Mesothelial cell of epicardium (in vitro differentiated cells): ENCODE measurements around the gene LRRC66. TPM values are rescaled to one million over a fixed set of nuclear protein-coding genes. Genes with fewer than 3 reads are reported as not detected.

Experiments
- DNase-seq, 2 experiments: peaks; one replicate each; pipeline ENCODE4 v3.0.0; 2021; ENCODE audit warnings: low spot score in 2 of 2; ENCODE audit not compliant: unreplicated experiment in 2 of 2
- H3K27ac Mint-ChIP-seq: 2 replicates; pipeline ENCODE4 v1.8.0; 2021; ENCODE audit warnings: mixed read lengths
- H3K27me3 Mint-ChIP-seq: 2 replicates; pipeline ENCODE4 v1.8.0; 2021; ENCODE audit warnings: low read depth, mixed read lengths
- H3K36me3 Mint-ChIP-seq: 2 replicates; pipeline ENCODE4 v1.8.0; 2021; ENCODE audit warnings: mixed read lengths
- H3K4me1 Mint-ChIP-seq: 2 replicates; pipeline ENCODE4 v1.8.0; 2021; ENCODE audit warnings: mixed read lengths
- H3K4me3 Mint-ChIP-seq: 2 replicates; pipeline ENCODE4 v1.8.0; 2021; ENCODE audit warnings: mild to moderate bottlenecking, moderate library complexity, mixed read lengths
- H3K9me3 Mint-ChIP-seq: 2 replicates; pipeline ENCODE4 v1.8.0; 2021; ENCODE audit warnings: mixed read lengths
- total RNA-seq: library from RNA; stranded (reverse); gene quantifications from 3 replicates; pipeline ENCODE4 v1.2.1, GENCODE V29; 2021
- TF ChIP-seq, protein P1 (sequence below): fragments of 200-600 bp; sonication (generic); IDR thresholded peaks from one replicate; pipeline ENCODE4 v1.5.0; 2021; ENCODE audit warnings: antibody characterized with exemption; ENCODE audit not compliant: unreplicated experiment

Gene LRRC66
- total RNA-seq, 1 donor from 2014 or later: 0.20 TPM

DNA sequence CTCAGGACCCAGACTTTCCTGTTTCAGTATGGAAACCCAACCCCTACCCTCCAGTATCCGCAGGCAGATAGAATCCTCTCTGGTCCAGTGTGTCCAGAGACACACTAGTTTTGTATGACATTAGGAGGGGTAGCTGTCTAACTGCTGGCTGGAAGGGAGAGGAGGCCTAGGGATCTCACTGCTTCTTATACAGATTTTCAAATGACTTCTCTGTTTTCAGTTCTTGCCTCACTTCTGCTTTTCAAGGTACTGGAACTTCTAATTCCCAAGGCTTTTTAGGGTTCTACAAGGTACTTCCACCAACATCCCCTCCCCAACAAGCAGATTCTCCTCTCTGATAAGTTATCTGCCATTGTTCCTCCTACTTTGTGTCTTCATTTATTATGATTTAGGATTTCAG, 11.8 kb upstream of the LRRC66 start:
- no peak overlapping the region for H3K4me3 Mint-ChIP-seq
- H3K36me3 Mint-ChIP-seq: peaks cover 29% of the 10 kb centered on the region
- H3K9me3 Mint-ChIP-seq: no peaks in the 10 kb centered on the region
- H3K27ac Mint-ChIP-seq: no peak overlapping the region
- TF ChIP-seq, protein P1, sequence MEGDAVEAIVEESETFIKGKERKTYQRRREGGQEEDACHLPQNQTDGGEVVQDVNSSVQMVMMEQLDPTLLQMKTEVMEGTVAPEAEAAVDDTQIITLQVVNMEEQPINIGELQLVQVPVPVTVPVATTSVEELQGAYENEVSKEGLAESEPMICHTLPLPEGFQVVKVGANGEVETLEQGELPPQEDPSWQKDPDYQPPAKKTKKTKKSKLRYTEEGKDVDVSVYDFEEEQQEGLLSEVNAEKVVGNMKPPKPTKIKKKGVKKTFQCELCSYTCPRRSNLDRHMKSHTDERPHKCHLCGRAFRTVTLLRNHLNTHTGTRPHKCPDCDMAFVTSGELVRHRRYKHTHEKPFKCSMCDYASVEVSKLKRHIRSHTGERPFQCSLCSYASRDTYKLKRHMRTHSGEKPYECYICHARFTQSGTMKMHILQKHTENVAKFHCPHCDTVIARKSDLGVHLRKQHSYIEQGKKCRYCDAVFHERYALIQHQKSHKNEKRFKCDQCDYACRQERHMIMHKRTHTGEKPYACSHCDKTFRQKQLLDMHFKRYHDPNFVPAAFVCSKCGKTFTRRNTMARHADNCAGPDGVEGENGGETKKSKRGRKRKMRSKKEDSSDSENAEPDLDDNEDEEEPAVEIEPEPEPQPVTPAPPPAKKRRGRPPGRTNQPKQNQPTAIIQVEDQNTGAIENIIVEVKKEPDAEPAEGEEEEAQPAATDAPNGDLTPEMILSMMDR: no peak
- peaks cover 20% of the 10 kb centered on the region for H3K4me1 Mint-ChIP-seq
- DNase-seq: no peak
- no peaks in the 10 kb centered on the region for H3K27me3 Mint-ChIP-seq

DNA sequence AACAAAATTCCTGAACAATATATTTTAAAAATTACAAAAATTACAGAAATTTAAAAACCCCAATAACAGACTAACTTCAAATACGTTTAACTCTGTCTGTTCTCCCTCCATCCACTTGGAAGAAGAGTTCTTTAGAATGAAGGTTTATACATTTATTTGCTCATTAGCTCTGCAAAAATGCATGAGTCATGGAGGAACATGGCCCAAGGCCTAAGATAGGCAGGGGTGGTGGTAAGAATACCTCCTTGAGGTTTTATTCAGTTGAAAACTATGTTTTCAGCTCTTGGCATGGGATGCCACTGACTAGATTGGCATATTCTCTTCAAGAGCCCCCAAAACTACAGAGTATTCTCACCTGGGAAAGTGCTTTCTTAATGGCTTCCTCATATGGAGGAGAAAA, 8.8 kb upstream of the LRRC66 start:
- H3K4me3 Mint-ChIP-seq: no peak overlapping the region
- TF ChIP-seq, protein P1: no peak
- H3K27ac Mint-ChIP-seq: no peak overlapping the region
- no peak for DNase-seq
- peaks cover 38% of the 10 kb centered on the region for H3K36me3 Mint-ChIP-seq
- H3K4me1 Mint-ChIP-seq: peaks cover 2% of the 10 kb centered on the region
- H3K27me3 Mint-ChIP-seq: no peaks in the 10 kb centered on the region
- H3K9me3 Mint-ChIP-seq: no peaks in the 10 kb centered on the region

DNA sequence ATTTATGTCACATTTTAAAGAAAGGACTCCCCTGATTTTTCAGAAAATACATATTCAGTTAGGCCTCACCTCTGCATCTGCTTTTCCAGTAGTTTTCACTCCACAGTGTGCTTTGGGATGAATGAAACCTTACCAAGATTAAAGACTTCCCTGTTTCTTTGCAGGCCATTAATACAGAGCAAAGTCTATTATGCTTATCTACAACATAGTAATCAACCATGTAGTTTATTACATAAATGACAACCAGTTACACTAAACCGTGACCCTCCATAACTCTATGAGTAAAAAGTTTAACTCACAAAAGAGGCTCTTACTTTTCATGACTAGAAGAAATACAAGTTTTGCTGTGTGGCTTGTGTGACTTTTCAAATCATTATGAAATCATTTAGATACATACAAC, 2.3 kb downstream of the LRRC66 start:
- Mint-ChIP-seq H3K27ac (no peak overlapping the region), H3K9me3 (no peaks in the 10 kb centered on the region), H3K36me3 (peaks cover 7% of the 10 kb centered on the region), H3K4me1 (peaks cover 8% of the 10 kb centered on the region), H3K4me3 (no peak overlapping the region), H3K27me3 (no peaks in the 10 kb centered on the region)
- TF ChIP-seq, protein P1: no peak
- no peak for DNase-seq

DNA sequence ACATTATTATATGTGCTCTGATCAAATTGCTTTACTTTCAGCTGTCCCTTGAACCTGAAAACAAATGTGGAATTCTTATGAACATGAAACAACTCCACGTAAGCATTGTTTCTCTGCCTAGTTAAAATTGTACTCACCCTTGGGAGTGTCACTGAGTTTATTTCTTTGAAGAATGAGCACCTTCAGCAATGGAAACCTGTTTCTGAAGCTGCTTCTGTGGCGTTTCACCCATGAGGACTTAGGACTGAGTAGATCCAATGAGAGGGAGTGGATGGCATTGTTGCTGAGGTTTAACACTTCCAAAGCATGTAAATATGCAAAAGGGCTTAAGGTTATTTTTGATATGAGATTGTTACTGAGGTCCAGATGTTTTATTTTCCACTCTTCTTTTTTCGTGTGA, 3.2 kb downstream of the LRRC66 start:
- Mint-ChIP-seq H3K36me3 (peaks cover 4% of the 10 kb centered on the region), H3K9me3 (no peaks in the 10 kb centered on the region), H3K4me3 (no peak overlapping the region), H3K27ac (no peak overlapping the region), H3K4me1 (peaks cover 8% of the 10 kb centered on the region), H3K27me3 (no peaks in the 10 kb centered on the region)
- TF ChIP-seq, protein P1: no peak
- no peak for DNase-seq

DNA sequence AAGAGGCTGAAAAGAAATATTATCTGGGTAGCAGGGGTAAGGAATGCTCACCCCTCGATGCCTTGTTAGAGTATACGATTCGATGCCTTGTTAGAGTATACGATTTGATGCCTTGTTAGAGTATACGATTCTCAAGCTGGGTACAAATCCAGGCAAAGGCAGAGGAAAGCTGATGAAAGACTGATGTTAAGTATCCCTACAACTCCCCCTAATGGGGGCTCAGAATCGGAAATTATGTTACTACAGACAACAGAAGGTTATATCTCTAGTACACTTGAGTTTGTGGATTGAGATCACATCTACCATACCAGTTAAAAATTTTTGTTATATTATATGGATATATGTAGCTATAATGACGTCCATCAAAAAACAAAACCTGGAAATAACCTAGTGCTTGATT, 4.8 kb downstream of the LRRC66 start:
- TF ChIP-seq, protein P1: no peak
- H3K27me3 Mint-ChIP-seq: no peaks in the 10 kb centered on the region
- peaks cover 8% of the 10 kb centered on the region for H3K4me1 Mint-ChIP-seq
- peaks cover 2% of the 10 kb centered on the region for H3K9me3 Mint-ChIP-seq
- peaks cover 2% of the 10 kb centered on the region for H3K36me3 Mint-ChIP-seq
- no peak overlapping the region for H3K27ac Mint-ChIP-seq
- no peak for DNase-seq
- no peak overlapping the region for H3K4me3 Mint-ChIP-seq

DNA sequence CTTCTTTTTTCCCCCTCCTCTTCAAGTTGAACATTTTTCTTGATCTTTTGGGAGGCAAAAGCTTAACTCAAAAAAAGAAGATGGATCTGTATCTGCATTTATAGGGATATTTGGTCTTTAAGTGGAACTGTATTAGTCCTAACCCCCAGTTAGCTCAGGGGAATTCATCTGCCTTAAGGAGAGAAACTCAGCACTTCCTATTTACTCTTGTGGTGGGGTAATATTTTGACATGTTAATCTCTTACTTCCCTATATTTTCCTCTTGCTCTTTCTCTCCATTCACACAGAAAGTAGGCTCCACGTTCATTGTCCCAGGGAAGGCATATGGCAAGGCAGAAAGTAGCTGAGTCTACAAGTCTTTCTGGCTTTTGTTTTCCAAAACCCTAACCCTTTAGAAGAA, 5.3 kb downstream of the LRRC66 start:
- Mint-ChIP-seq H3K36me3 (peaks cover 1% of the 10 kb centered on the region), H3K27ac (no peak overlapping the region), H3K9me3 (peaks cover 3% of the 10 kb centered on the region), H3K4me3 (no peak overlapping the region), H3K27me3 (no peaks in the 10 kb centered on the region), H3K4me1 (peaks cover 8% of the 10 kb centered on the region)
- TF ChIP-seq, protein P1: no peak
- no peak for DNase-seq
